Activated CD4-positive, alpha-beta T cell treated with anti-CD3 and anti-CD28 coated beads, Interleukin-2, Interleukin-6, amounts not matched to agents 100 ng/mL and 50 ng/mL, durations not matched to agents 16 hours and 8 hours (primary cell): Measurements from ENCODE around the gene BIRC3.
"Not testable (repeated sequence)": the region's sequence is repeated elsewhere in the genome, so short reads cannot be mapped to it uniquely, and the experiment has no call there.

Source experiments
- DNase-seq: peaks from one replicate; pipeline ENCODE4 v3.0.0-alpha.2; 2020

The BIRC3 gene

GRCh38 chr11:102328748-102329147 is 11.5 kb downstream of the BIRC3 start:
- DNase-seq = no peak

DNA sequence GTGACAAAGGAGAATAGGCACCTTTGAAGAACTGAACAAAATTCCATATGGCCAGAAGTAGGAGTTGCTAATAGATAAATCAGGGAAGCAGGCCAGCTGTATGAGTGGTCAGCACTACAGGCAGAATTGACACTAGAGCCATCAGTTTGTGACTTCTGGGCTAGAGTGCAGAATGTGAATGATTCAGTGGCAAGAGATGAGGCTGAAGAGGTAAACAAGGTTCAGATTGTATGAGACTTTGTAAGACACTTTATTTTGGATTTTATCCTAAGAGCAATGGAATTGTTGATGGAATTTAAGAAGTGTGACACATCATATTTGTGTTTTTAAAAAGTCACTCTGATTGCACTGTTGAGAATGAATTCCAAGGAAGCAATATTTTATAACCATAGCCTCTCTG is 12.9 kb downstream of the BIRC3 start:
- DNase-seq = no peak

DNA sequence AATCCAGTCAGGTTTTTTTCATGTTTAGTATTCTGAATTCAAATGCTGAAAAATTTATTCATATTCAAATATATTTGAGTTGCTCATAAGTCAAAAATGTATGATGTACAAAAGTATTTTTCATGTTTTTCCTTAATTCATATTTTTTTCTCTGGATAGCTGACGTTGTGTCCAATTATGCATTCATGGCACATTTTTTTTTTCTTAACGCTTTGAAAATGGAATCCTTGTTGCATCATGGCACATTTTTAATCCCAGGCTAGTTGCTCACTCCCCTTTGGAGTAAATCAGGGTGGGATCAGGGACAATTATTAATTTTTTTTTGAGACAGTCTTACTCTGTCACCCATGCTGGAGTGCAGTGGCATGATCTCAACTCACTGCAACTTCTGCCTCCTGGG is 14.1 kb downstream of the BIRC3 start:
- no peak for DNase-seq

DNA sequence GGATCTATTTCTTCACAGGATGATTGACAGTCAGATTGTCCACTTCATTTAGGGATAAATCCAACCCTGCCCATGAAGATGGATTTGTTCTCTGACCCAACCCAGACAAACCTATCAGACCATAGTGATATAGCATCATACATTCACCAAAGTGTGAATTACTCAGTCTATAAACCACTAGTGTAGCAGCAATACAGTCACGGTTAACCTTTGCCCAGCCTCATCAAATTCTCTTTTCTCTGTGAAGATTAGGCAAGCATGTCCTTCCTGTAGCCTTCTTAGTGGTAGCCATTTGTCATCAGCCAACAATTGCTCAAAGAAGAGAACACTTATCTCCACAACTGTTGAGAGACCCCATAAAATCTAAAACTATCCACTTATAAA is 15.3 kb downstream of the BIRC3 start:
- DNase-seq = no peak

GRCh38 chr11:102338479-102339010 is 21.3 kb downstream of the BIRC3 start:
- no peak for DNase-seq

DNA sequence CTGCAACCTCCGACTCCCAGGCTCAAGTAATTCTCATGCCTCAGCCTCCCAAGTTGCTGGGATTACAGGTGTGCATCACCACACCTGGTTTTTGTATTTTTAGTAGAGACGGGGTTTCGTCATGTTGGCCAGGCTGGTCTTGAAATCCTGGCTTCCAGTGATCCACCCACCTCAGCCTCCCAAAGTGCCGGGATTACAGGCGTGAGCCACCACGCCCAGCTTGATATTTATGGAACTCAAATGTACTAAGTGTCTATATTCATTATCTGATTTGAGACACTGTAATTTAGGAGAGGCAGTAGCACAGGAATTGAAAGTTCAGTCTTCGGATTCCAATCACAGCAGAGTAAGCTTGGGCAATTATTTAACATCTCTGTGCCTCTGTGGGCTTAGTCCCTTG is 24.0 kb downstream of the BIRC3 start:
- not testable (repeated sequence) for DNase-seq

GRCh38 chr11:102341844-102342318 is 24.6 kb downstream of the BIRC3 start:
- peak; percentile 80 for DNase-seq

- no peak for DNase-seq
Observed at GRCh38 chr11:102343809-102344208, 26.5 kb downstream of the BIRC3 start.

DNA sequence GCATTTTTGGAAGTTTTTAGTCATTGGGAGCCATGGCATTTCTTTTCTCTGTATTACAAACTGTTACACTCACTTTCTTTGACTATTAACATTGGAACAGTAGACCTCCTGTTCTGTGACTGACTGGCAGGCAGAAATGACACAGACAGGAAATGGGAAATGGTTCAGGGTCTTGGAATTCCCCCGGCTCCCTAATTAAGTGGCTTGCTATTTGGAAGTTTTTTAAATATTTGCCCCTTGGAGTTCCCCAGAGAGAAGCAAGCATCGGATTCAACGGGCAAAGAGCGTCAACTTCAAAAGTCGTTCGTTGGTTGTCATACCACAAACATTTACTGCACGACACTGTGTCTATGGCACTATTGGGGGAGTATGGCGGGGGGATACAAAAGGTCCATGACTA is 28.6 kb downstream of the BIRC3 start:
- DNase-seq = peak; percentile 40

DNA sequence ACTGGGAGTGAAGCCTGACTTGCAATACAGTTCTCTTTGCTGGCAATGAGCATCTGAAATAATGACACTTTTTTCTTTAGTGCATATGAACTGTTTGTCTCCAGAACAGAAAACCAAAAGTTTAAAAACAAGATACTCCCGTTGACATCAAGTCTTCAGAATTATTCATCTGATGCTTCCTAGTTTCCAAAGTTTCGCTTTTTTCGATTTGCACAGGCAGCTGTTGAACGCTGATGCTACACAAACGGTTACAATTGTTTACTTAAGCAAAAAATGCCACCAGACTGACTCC is 29.1 kb downstream of the BIRC3 start:
- no peak for DNase-seq

DNA sequence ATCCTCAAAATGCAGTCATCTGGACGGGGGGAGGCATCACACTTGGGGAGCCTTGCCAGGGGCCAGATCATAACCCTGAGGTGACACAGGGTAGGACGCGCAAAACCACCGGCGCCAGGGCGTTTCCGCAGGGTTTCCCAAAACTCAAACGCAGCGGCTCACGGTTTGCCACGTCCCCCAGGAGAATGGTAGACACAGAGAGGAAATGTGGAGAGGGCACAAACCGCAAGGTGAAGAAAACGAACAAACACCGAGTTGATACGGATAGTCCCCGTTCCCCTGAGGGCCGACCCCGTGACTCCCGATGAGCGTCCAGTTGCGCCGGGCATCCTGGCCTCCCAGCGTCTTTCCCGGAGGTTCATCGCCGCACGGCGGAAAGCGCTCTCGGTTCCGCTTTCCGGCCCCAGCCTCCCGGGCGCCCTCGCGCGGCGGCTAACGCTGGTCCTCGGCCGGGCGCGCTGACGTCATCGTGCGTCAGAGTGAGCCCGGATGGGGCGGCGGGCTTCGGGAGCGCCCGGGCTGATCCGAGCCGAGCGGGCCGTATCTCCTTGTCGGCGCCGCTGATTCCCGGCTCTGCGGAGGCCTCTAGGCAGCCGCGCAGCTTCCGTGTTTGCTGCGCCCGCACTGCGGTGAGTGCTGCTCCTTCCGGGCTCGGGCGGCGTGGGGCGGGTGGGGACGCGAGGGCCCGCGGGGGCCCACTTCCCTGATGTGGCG is 29.6 kb downstream of the BIRC3 start, which contains the start of gene BIRC2:
TSS of gene BIRC2 (plus strand) at position 467 of the 714 bp plus-strand sequence. CDS start 2,641 bp downstream, outside the sequence.
- DNase-seq = peak; percentile 97

- DNase-seq = peak; percentile 53
Observed at GRCh38 chr11:102347462-102348370, 30.4 kb downstream of the BIRC3 start.

DNA sequence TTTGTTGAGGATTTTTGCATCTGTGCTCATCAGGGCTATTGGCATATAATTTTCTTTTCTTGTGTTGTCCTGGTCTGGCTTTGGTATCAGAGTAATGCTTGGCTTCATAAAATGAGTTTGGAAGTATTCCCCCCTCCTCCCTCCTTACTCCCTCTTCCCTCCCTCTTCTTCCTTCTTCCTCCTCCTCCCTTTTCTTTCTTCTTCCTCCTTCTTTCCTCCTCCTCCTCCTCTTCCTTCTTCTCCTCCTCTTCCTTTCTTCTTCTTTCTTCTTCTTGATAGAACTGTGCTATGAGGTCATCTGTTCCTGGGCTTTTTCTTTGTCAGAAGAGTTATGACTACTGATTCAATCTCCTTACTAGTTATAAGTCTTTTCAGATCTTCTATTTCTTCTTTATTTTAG is 39.8 kb downstream of the BIRC3 start:
- no peak for DNase-seq

DNA sequence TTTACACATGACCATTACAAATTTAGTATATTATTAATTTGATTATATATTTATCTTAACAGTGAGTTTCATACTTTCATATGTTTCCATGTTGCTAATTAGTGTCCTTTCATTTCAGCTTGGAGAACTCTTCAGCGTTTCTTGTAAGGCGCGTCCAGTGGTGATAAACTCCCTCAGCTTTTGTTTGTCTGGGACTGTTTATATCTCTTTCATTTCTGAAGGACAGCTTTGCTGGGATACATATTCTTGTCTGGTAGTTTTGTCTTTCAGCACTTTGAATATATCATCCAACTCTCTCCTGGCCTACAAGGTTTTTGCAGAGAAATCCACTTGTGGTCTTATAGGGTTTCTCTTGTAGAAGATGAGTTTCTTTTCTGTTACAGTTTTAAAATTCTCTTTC is 42.1 kb downstream of the BIRC3 start:
- no peak for DNase-seq

- DNase-seq = no peak
Observed at GRCh38 chr11:102360681-102361080, 43.4 kb downstream of the BIRC3 start.

DNA sequence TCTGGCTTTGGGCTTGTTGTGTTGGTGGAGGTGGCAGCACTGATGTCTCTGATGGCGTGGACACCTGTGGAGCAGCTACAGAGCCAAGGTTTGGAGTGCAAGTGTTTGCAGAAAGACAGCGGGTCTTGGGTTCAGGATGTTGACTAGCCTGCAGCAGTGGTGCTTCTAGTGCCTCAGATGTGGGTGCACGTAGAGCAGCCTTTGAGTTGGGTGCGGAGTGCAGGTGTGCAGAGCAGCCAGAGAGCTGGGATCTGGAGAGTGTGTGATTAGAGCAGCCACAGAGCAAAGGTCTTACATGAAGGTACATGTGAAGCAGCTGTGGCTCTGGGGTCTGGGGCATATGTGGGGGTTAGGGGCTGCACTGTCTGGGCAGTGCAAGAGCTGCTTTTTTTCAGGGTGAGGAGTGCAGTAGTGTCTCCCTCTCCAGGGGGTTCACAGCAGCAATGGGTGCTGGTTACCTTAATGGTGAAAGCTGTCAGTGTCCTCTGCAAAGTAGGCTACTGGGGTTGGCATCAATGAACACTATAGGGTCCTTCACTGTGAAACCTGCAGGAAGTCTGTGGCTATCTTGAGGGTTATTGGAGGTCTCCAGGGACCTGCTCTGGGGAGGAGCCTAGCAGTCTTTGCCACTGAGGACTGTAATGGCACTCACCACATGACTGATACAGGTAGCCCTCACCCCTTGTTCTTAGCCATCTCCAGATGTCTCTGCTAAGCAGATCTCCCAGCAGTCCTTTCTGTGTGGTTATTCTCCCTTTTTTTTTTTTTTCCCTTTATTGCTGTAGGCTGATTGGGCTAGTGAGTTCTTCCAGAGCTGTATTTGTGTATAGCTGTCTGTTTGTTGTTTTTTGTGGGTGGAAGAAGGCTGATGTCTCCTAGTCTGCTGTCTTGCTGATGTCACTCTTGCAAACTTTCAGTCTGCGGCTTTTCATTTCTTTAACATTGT is 44.1 kb downstream of the BIRC3 start:
- DNase-seq = no peak

DNA sequence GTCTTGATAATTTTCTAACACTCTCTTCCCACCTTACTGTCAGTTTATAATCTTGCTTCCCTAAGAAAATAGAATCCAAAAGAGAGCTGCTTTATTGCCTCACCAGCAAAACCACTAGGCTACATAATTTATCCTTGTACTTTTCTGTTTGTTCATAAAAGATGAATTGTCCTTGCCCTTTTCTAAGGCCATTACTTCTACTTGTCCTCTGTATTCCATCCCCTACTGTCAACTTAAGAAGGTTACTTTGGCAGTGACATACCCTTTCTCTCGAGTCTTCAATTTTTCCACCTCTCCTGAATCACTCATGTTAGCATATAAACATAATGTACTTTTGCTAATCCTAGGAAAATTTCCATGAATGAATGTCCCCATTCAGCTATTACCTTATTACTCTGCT is 47.7 kb downstream of the BIRC3 start:
- no peak for DNase-seq

DNA sequence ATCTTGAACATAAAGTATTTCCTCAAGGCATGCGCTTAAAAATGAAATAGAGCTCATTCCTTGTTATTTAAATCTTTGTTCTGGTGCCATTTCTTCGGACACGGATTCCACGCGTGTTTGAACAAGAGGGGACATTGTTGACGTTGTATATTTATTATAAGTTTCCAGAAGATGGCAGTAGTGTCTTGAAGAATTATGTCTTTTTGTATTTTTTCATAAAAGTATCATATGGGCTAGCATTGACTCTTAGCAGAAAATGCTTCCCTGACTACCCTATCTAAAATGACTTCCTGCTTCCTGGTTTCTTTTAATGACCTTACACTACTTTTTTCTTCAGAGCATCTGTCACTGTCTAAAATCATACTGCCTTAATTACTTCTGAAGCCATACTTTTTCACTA is 50.1 kb downstream of the BIRC3 start:
- peak; percentile 11 for DNase-seq

- peak; percentile 64 for DNase-seq
Observed at GRCh38 chr11:102368472-102368871, 51.2 kb downstream of the BIRC3 start.

DNA sequence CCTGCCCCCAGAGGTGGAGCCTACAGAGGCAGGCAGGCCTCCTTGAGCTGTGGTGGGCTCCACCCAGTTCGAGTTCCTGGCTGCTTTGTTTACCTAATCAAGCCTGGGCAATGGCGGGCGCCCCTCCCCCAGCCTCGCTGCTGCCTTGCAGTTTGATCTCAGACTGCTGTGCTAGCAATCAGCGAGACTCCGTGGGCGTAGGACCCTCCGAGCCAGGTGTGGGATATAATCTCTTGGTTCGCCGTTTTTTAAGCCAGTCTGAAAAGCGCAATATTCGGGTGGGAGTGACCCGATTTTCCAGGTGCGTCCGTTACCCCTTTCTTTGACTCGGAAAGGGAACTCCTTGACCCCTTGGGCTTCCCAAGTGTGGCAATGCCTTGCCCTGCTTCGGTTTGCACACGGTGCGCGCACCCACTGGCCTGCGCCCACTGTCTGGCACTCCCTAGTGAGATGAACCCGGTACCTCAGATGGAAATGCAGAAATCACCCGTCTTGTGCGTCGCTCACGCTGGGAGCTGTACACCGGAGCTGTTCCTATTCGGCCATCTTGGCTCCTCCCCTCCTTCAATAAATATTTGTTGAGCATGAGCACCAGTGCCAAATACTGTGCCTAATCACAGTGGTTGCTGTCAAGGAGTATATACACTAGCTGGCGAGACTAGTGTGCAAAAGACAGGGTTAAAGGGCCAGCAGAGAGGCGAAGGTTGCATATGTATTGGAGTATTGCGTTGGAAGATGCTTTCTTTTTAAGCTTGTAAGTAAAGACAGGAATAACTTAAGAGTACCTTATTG is 57.5 kb downstream of the BIRC3 start:
- not testable (repeated sequence) for DNase-seq

DNA sequence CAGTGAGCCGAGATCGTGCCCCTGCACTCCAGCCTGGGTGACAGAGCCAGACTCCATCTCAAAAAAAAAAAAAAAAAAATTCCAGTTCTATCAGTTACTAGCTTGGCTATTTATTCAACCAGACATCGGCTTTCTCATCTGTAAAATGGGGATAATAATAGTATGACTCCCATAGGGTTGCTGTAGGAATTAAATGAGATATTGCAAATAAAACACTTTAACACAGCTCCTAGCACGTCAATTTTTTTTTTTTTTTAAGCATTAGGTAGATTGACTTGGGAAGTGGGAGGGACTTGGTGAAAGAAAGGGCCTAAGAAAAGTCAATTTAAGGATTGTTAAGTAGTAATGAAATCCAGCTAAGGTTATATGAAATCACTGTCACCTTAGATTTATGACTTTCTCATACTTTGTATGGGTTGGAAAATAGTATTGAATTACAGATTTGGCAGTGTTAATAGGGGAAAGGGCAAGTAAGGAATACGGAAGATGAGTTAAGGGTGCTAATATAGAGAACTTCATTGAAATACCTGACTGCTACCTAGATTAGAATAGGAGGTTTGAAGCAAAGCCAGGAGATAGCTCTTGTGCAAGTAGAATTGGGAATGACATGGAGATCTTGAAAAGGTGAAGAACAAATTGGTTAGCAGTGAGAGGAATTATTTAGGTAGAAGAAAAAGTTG is 58.6 kb downstream of the BIRC3 start:
- no peak for DNase-seq
